Panc1 (cell line): Measurements from ENCODE around the gene SBDS. TPM values are rescaled to one million over a fixed set of nuclear protein-coding genes. Genes with fewer than 3 reads are reported as not detected.
"Not testable (repeated sequence)": the region's sequence is repeated elsewhere in the genome, so short reads cannot be mapped to it uniquely, and the experiment has no call there.

ENCODE experiments used
- ATAC-seq: fragments of 200-7000 bp; cut with Tn5 transposase; 2 replicates; pipeline ENCODE4 v1.9.1; 2020; ENCODE audit warnings: mild to moderate bottlenecking, moderate library complexity
- Bru-seq: library from RNA; stranded (reverse); fragments of 400-500 nt; gene quantifications from one replicate; lab custom pipeline; 2021; lab: Mats Ljungman, UMichigan
- BruChase-seq, 2 experiments: library from RNA; stranded (reverse); fragments of 400-500 nt; gene quantifications; one replicate each; lab custom pipeline; 2021; lab: Mats Ljungman, UMichigan
- BruUV-seq: library from RNA; stranded (reverse); fragments of 400-500 nt; replicated peaks from 2 replicates; lab custom pipeline; 2021; lab: Mats Ljungman, UMichigan
- CTCF ChIA-PET: fragments of 300-600 bp; sonication (Branson Sonifier 250); formaldehyde crosslinking; loops from one replicate; lab custom pipeline; 2022; ENCODE audit warnings: antibody characterized with exemption; lab: Charles Lee
- POLR2A ChIA-PET: fragments of 300-600 bp; sonication (Branson Sonifier 250); formaldehyde crosslinking; loops from one replicate; lab custom pipeline; 2022; ENCODE audit warnings: antibody characterized with exemption; lab: Charles Lee
- DNase-seq: peaks from one replicate; pipeline ENCODE4 v3.0.0-alpha.2; 2010; ENCODE audit warnings: low read depth, low spot score
- H3K27ac ChIP-seq: 2 replicates; pipeline ENCODE4 v1.5.1; 2011; ENCODE audit warnings: mild to moderate bottlenecking, low read length, inconsistent platforms
- H3K27me3 ChIP-seq: fragments of 200-500 bp; sonication (Bioruptor generic); 2 replicates; pipeline ENCODE4 v1.6.0; 2014; ENCODE audit warnings: low read length, inconsistent platforms; ENCODE audit not compliant: control insufficient read depth, insufficient read depth
- H3K36me3 ChIP-seq: fragments of 200-500 bp; sonication (Bioruptor generic); 2 replicates; pipeline ENCODE4 v1.5.1; 2014; ENCODE audit warnings: inconsistent platforms, mild to moderate bottlenecking, low read length, moderate library complexity; ENCODE audit not compliant: control insufficient read depth, insufficient read depth
- H3K4me1 ChIP-seq: 2 replicates; pipeline ENCODE4 v1.5.1; 2011; ENCODE audit warnings: inconsistent platforms, mild to moderate bottlenecking, low read length, moderate library complexity; ENCODE audit not compliant: control insufficient read depth, insufficient read depth
- H3K4me3 ChIP-seq, 2 experiments: 2 replicates each; pipeline ENCODE4 v1.5.1; 2011 to 2012; ENCODE audit warnings: low read depth in 2 of 2, low read length in 2 of 2, mild to moderate bottlenecking in 2 of 2, inconsistent platforms in 1 of 2, moderate library complexity in 1 of 2
- H3K9me3 ChIP-seq: fragments of 200-500 bp; sonication (Bioruptor generic); 2 replicates; pipeline ENCODE4 v1.5.1; 2014; ENCODE audit warnings: low read depth, mild to moderate bottlenecking, inconsistent platforms, low read length, moderate library complexity; ENCODE audit not compliant: control insufficient read depth, insufficient read depth
- POLR2AphosphoS5 ChIP-seq: IDR thresholded peaks from 2 replicates; pipeline ENCODE4 v1.6.1; 2012; ENCODE audit warnings: mild to moderate bottlenecking, low read depth, low read length, moderate library complexity
- SIN3A ChIP-seq: IDR thresholded peaks from 2 replicates; pipeline ENCODE4 v1.6.1; 2012; ENCODE audit warnings: low read depth, mild to moderate bottlenecking, low read length, moderate library complexity, borderline replicate concordance; ENCODE audit not compliant: insufficient read depth
- TCF7L2 ChIP-seq: IDR thresholded peaks from 2 replicates; pipeline ENCODE4 v1.6.1; 2011; ENCODE audit warnings: mild to moderate bottlenecking, low read depth, low read length, inconsistent platforms
- in situ Hi-C: cut with HindIII; loops from 2 replicates; pipeline ENCODE4 v1.10.0; 2016; ENCODE audit warnings: low sequenced_read_pairs, low pct_unique_long_range_greater_than_20kb
- intact Hi-C: fragments of 100-400 bp; cut with micrococcal nuclease; formaldehyde crosslinking; loops from one replicate; pipeline ENCODE4 v1.10.0; 2022; ENCODE audit not compliant: unreplicated experiment
- long read RNA-seq: library from polyadenylated mRNA; unstranded; transcript quantifications from one replicate; pipeline ENCODE4 v2.0.0, GENCODE V29; 2021; ENCODE audit not compliant: unreplicated experiment
- polyA plus RNA-seq: library from polyadenylated mRNA; unstranded; fragments of >200 nt; gene quantifications from one replicate; pipeline ENCODE4 v1.2.1, GENCODE V29; 2012; ENCODE audit warnings: missing spikeins; ENCODE audit not compliant: insufficient read length
- total RNA-seq: library from RNA; stranded (reverse); gene quantifications from one replicate; pipeline ENCODE4 v1.2.1, GENCODE V29; 2021; ENCODE audit not compliant: unreplicated experiment
- TF ChIP-seq, protein P1 (sequence below): fragments of 450-650 bp; IDR thresholded peaks from 2 replicates; pipeline ENCODE4 v1.5.1; 2017; ENCODE audit warnings: mild to moderate bottlenecking

Gene SBDS
- total RNA-seq = 82.8 TPM
- polyA plus RNA-seq = 51.7 TPM
- percentile 82 among the genes with signal in this experiment for Bru-seq, nascent RNA
- BruChase-seq, experiment 1, labeled RNA remaining after a 2-hour chase = percentile 89 among the genes with signal in this experiment
- BruChase-seq, experiment 2, labeled RNA remaining after a 6-hour chase = percentile 97 among the genes with signal in this experiment
- long read RNA-seq, transcript SBDS-201 (5 exons, 1,631 nt) = major isoform, 158 of 187 reads
- long read RNA-seq, partial matches to known transcripts = 9 of 187 reads
- long read RNA-seq, other reads (novel, unspliced or antisense) = 20 of 187 reads

- BruUV-seq, H3K27me3 ChIP-seq, H3K4me1 ChIP-seq, H3K9me3 ChIP-seq, in situ Hi-C loops: not testable (repeated sequence)
- ATAC-seq (peak; percentile 85), DNase-seq (peak; percentile 100)
- TF ChIP-seq, protein P1, sequence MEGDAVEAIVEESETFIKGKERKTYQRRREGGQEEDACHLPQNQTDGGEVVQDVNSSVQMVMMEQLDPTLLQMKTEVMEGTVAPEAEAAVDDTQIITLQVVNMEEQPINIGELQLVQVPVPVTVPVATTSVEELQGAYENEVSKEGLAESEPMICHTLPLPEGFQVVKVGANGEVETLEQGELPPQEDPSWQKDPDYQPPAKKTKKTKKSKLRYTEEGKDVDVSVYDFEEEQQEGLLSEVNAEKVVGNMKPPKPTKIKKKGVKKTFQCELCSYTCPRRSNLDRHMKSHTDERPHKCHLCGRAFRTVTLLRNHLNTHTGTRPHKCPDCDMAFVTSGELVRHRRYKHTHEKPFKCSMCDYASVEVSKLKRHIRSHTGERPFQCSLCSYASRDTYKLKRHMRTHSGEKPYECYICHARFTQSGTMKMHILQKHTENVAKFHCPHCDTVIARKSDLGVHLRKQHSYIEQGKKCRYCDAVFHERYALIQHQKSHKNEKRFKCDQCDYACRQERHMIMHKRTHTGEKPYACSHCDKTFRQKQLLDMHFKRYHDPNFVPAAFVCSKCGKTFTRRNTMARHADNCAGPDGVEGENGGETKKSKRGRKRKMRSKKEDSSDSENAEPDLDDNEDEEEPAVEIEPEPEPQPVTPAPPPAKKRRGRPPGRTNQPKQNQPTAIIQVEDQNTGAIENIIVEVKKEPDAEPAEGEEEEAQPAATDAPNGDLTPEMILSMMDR = peak; percentile 50
- peak; percentile 39; the same call in 1 of the 2 replicates for TF ChIP-seq SIN3A
- peak; percentile 69 for TF ChIP-seq POLR2AphosphoS5
- Histone ChIP-seq H3K27ac (peak within 1 kb of the TSS; percentile 88), H3K4me3 (peak within 1 kb of the TSS; percentile 92 to 99), H3K36me3 (peaks cover 10% of the 10 kb centered on the region; the same call in 1 of the 2 replicates)
- CTCF ChIA-PET = interaction anchor here (0.6 to 0.7 kb wide), 2 partner anchors 20 to 520 kb away, joined by 3 read pairs; no protein-coding TSS in a partner anchor
- POLR2A ChIA-PET = interaction anchor here (0.6 kb wide), 2 partner anchors 71 to 76 kb away, joined by 3 to 7 read pairs; no protein-coding TSS in a partner anchor
- intact Hi-C loops = loop anchor here (5.0 kb wide), 1 partner anchor 168 kb away; no protein-coding TSS in a partner anchor
These were observed at the start of gene SBDS for GRCh38 chr7:66995050-66995776. Gene SBDS, minus strand, starts transcription at chr7:66995586. Its CDS starts 169 bp downstream, at chr7:66995417.

- H3K9me3 ChIP-seq, H3K27ac ChIP-seq, intact Hi-C loops, BruUV-seq, H3K4me3 ChIP-seq, H3K27me3 ChIP-seq, H3K36me3 ChIP-seq, in situ Hi-C loops, ATAC-seq, DNase-seq, POLR2A ChIA-PET, H3K4me1 ChIP-seq: not testable (repeated sequence)
- CTCF ChIA-PET = interaction anchor here (0.6 kb wide), 3 partner anchors 161 to 264 kb away, joined by 3 to 9 read pairs (median 7); no protein-coding TSS in a partner anchor
These were observed 48.2 kb upstream of the SBDS start for GRCh38 chr7:67043559-67043930.

GRCh38 chr7:67042781-67043558, 47.6 kb upstream of the SBDS start:
- H3K4me3 ChIP-seq, H3K27ac ChIP-seq, in situ Hi-C loops, BruUV-seq, H3K36me3 ChIP-seq, H3K9me3 ChIP-seq, H3K27me3 ChIP-seq, intact Hi-C loops, H3K4me1 ChIP-seq: not testable (repeated sequence)
- TF ChIP-seq TCF7L2 = 0 out of 2 replicates have a peak, but pooled peaks have one; percentile 43
- DNase-seq (peak; percentile 46), ATAC-seq (peak; percentile 98)
- CTCF ChIA-PET = interaction anchor here (0.6 kb wide), 2 partner anchors 162 to 182 kb away, joined by 7 to 9 read pairs; no protein-coding TSS in a partner anchor
- POLR2A ChIA-PET = interaction anchor here (0.6 kb wide), 1 partner anchor 29 kb away, joined by 21 read pairs; no protein-coding TSS in a partner anchor
